HepG2 (cell line): Measurements from ENCODE around the gene ADAM22. TPM values are rescaled to one million over a fixed set of nuclear protein-coding genes. Genes with fewer than 3 reads are reported as not detected.

Source experiments
- ATAC-seq: fragments of 200-7000 bp; cut with Tn5 transposase; 3 replicates; pipeline ENCODE4 v1.9.1; 2020; ENCODE audit warnings: mild to moderate bottlenecking, moderate library complexity
- BruUV-seq: library from RNA; stranded (reverse); fragments of 400-500 nt; replicated peaks from 2 replicates; lab custom pipeline; 2021; lab: Mats Ljungman, UMichigan
- CTCF ChIA-PET: fragments of 300-600 bp; formaldehyde crosslinking; extraction: SDS; loops from one replicate; lab custom pipeline; 2021; ENCODE audit warnings: low total read pairs, inconsistent platforms, low intra/inter-chr PET ratio; lab: Yijun Ruan, JAX
- POLR2A ChIA-PET: fragments of 350-600 bp; sonication (Branson Sonifier 250); formaldehyde crosslinking; loops from one replicate; lab custom pipeline; 2020; ENCODE audit warnings: antibody characterized with exemption, inconsistent platforms; lab: Yijun Ruan, JAX
- DNase-seq: peaks from one replicate; pipeline ENCODE4 v3.0.0-alpha.2; 2015; ENCODE audit warnings: low spot score
- FAIRE-seq: peaks from 3 replicates; lab custom pipeline; 2011; peaks lifted over from hg19 to GRCh38; lab: Jason Lieb, UNC
- H2AFZ ChIP-seq: one replicate; pipeline ENCODE4 v1.6.1; 2011; ENCODE audit warnings: low read length, inconsistent platforms
- H3K27ac ChIP-seq: fragments of 300-600 bp; 3 replicates; pipeline ENCODE4 v1.8.0; 2011; ENCODE audit warnings: mixed run types, mild to moderate bottlenecking, mixed read lengths, low read length, inconsistent platforms; ENCODE audit not compliant: insufficient read depth; ENCODE audit errors: extremely low read length
- H3K27me3 ChIP-seq, 2 experiments: fragments of 200-600 bp in 1 of 2; 2 replicates in 1 of 2; 3 replicates in 1 of 2; pipeline versions ENCODE4 v1.6.0 to v1.8.0; 2011; ENCODE audit warnings: low read length in 2 of 2, mild to moderate bottlenecking in 2 of 2, moderate library complexity in 2 of 2, inconsistent platforms in 1 of 2; ENCODE audit not compliant: insufficient read depth in 2 of 2, control insufficient read depth in 1 of 2
- H3K36me3 ChIP-seq, 2 experiments: fragments of 200-600 bp in 1 of 2; replicated peaks in 1 of 2; 2 replicates in 1 of 2; 3 replicates in 1 of 2; pipeline versions ENCODE4 v1.5.1 to v1.8.0; 2011; ENCODE audit warnings: low read length in 2 of 2, inconsistent platforms in 1 of 2; ENCODE audit not compliant: insufficient read depth in 2 of 2, control insufficient read depth in 1 of 2
- H3K4me1 ChIP-seq: 2 replicates; pipeline ENCODE4 v1.5.1; 2012; ENCODE audit warnings: low read length, inconsistent platforms; ENCODE audit not compliant: insufficient read depth
- H3K4me2 ChIP-seq: 2 replicates; pipeline ENCODE4 v1.6.0; 2011; ENCODE audit warnings: low read depth, low read length, inconsistent platforms
- H3K4me3 ChIP-seq, 3 experiments: fragments of 200-600 bp in 1 of 3; sonication (generic), shearing (Covaris generic) in 1 of 3; replicated peaks in 1 of 3; 2 replicates each; pipeline ENCODE4 v1.5.1; 2011 to 2016; ENCODE audit warnings: low read length in 3 of 3, inconsistent platforms in 2 of 3, low read depth in 2 of 3, mild to moderate bottlenecking in 2 of 3, control low read depth in 1 of 3, mixed read lengths in 1 of 3; ENCODE audit not compliant: insufficient read depth in 1 of 3
- H3K79me2 ChIP-seq: one replicate; pipeline ENCODE4 v1.6.1; 2011; ENCODE audit warnings: low read length, inconsistent platforms; ENCODE audit not compliant: insufficient read depth
- H3K9ac ChIP-seq: 2 replicates; pipeline ENCODE4 v1.6.0; 2011; ENCODE audit warnings: mild to moderate bottlenecking, low read depth, low read length, inconsistent platforms; ENCODE audit not compliant: insufficient read depth
- H3K9me3 ChIP-seq: 2 replicates; pipeline ENCODE4 v1.5.1; 2012; ENCODE audit warnings: mild to moderate bottlenecking, low read length
- H4K20me1 ChIP-seq: 2 replicates; pipeline ENCODE4 v1.6.0; 2011; ENCODE audit warnings: inconsistent platforms, mild to moderate bottlenecking, low read length, moderate library complexity; ENCODE audit not compliant: insufficient read depth
- BCLAF1 ChIP-seq: fragments of 450-650 bp; IDR thresholded peaks from 2 replicates; pipeline ENCODE4 v1.6.1; 2017; ENCODE audit warnings: mild to moderate bottlenecking
- CREB1 ChIP-seq, 2 experiments: fragments of 450-650 bp in 1 of 2; IDR thresholded peaks; 2 replicates each; pipeline ENCODE4 v1.6.1; 2016 to 2017; ENCODE audit warnings: control low read depth in 1 of 2, mild to moderate bottlenecking in 1 of 2, missing compliant biosample characterization in 1 of 2, missing genetic modification characterization in 1 of 2
- E2F5 ChIP-seq: sonication (generic); formaldehyde crosslinking; conservative IDR thresholded peaks from 2 replicates; pipeline ENCODE4 v1.4.0; 2020; ENCODE audit warnings: missing genetic modification reagents
- HNRNPL ChIP-seq: fragments of 200-400 bp; formaldehyde crosslinking; IDR thresholded peaks from 2 replicates; pipeline ENCODE4 v1.6.1; 2017; ENCODE audit warnings: mild to moderate bottlenecking, low read depth, low read length
- NFYB ChIP-seq: sonication (generic); formaldehyde crosslinking; IDR thresholded peaks from 2 replicates; pipeline ENCODE4 v1.4.0; 2020; ENCODE audit warnings: missing genetic modification reagents
- NR1H2 ChIP-seq: sonication (generic); formaldehyde crosslinking; IDR thresholded peaks from 2 replicates; pipeline ENCODE4 v1.8.1; 2022; ENCODE audit warnings: low read depth, missing genetic modification reagents, borderline replicate concordance
- SP2 ChIP-seq: sonication (generic); formaldehyde crosslinking; IDR thresholded peaks from 2 replicates; pipeline ENCODE4 v1.5.1; 2020; ENCODE audit warnings: mild to moderate bottlenecking, missing genetic modification reagents
- ZBTB46 ChIP-seq: sonication (generic); formaldehyde crosslinking; IDR thresholded peaks from 2 replicates; pipeline ENCODE4 v1.4.0; 2020; ENCODE audit warnings: mild to moderate bottlenecking, missing genetic modification reagents, borderline replicate concordance
- ZNF10 ChIP-seq: sonication (generic); formaldehyde crosslinking; IDR thresholded peaks from 2 replicates; pipeline ENCODE4 v1.4.0; 2020; ENCODE audit warnings: mild to moderate bottlenecking, low read depth, missing genetic modification reagents, borderline replicate concordance
- ZNF264 ChIP-seq: sonication (generic); formaldehyde crosslinking; IDR thresholded peaks from 2 replicates; pipeline ENCODE4 v1.4.0; 2020; ENCODE audit warnings: missing genetic modification reagents
- ZNF556 ChIP-seq: sonication (generic); formaldehyde crosslinking; IDR thresholded peaks from 2 replicates; pipeline ENCODE4 v1.4.0; 2020; ENCODE audit warnings: mild to moderate bottlenecking, missing genetic modification reagents, borderline replicate concordance
- ZNF737 ChIP-seq: sonication (generic); formaldehyde crosslinking; IDR thresholded peaks from 2 replicates; pipeline ENCODE4 v1.5.0; 2020; ENCODE audit warnings: missing genetic modification reagents, mild to moderate bottlenecking, borderline replicate concordance
- ZNF788 ChIP-seq: sonication (generic); formaldehyde crosslinking; IDR thresholded peaks from 2 replicates; pipeline ENCODE4 v1.5.0; 2020; ENCODE audit warnings: mild to moderate bottlenecking, missing genetic modification reagents, borderline replicate concordance
- ZSCAN29 ChIP-seq: sonication (generic); formaldehyde crosslinking; conservative IDR thresholded peaks from 2 replicates; pipeline ENCODE4 v1.4.0; 2020; ENCODE audit warnings: mild to moderate bottlenecking, missing genetic modification reagents
- WGBS: methylation state at CpG from one replicate; pipeline ENCODE4 v1.1.6; 2017; ENCODE audit warnings: low lambda C conversion rate; 5-methylcytosine and 5-hydroxymethylcytosine counted together
- in situ Hi-C: cut with HindIII; loops from 2 replicates; pipeline ENCODE4 v1.10.0; 2017; ENCODE audit warnings: low pct_unique_long_range_greater_than_20kb; ENCODE audit not compliant: extremely low pct_ligation_motif_present
- intact Hi-C: fragments of 100-400 bp; cut with micrococcal nuclease; formaldehyde crosslinking; loops from one replicate; pipeline ENCODE4 v1.10.0; 2022; ENCODE audit not compliant: unreplicated experiment
- polyA plus RNA-seq, 8 experiments: library from polyadenylated mRNA; depleted of rRNA in 3 of 8; stranded (reverse) in 7 of 8; unstranded in 1 of 8; fragments of >200 nt; fragmentation: Illumina TruSeq in 4 of 8; extraction: Trizol in 4 of 8; gene quantifications; 2 replicates each; pipeline versions ENCODE4 v1.2.1 to v1.2.3, GENCODE V29; 2011 to 2016; ENCODE audit warnings: low read depth in 4 of 8, missing spikeins in 1 of 8, mixed read lengths in 1 of 8; ENCODE audit not compliant: insufficient read depth in 1 of 8
- total RNA-seq, 5 experiments: library from RNA; depleted of rRNA; stranded (reverse); fragments of >200 nt; fragmentation: Illumina TruSeq; extraction: Trizol; gene quantifications; 2 replicates each; pipeline ENCODE4 v1.2.3, GENCODE V29; 2016; ENCODE audit warnings: low read depth in 1 of 5

The ADAM22 gene
- total and polyA plus RNA-seq, 2 of the 13 experiments (the other 11 are each of a cell fraction or from before 2014, with no cell fraction given) = 1.9 to 6.7 TPM

- no peaks in the 10 kb centered on the region for H3K9me3 ChIP-seq
- no peaks in the 10 kb centered on the region for H3K79me2 ChIP-seq
- peaks cover 0 to 2% of the 10 kb centered on the region in 2 experiments; a peak in 1 of 5 replicates for H3K27me3 ChIP-seq
- no peaks in the 10 kb centered on the region for H3K4me1 ChIP-seq
- no TSS peak for BruUV-seq
- intact Hi-C loops (no loop called here), in situ Hi-C loops (no loop called here)
- POLR2A ChIA-PET = no interaction called here
- 43% methylated on average over 4 of the region's 4 CpGs for WGBS
- TF ChIP-seq ZBTB46 (no peak), SP2 (no peak), BCLAF1 (no peak), NR1H2 (CRISPR knock-in tag) (no peak), ZNF10 (no peak), ZSCAN29 (CRISPR knock-in tag) (no peak), ZNF788 (CRISPR knock-in tag) (no peak), CREB1 (IDR thresholded peaks at IDR 0.05) (no peak), CREB1 (CRISPR knock-in tag; IDR thresholded peaks at IDR 0.05) (no peak), E2F5 (CRISPR knock-in tag) (no peak), ZNF737 (CRISPR knock-in tag) (no peak), HNRNPL (no peak), ZNF556 (CRISPR knock-in tag) (no peak), NFYB (no peak), ZNF264 (CRISPR knock-in tag) (no peak)
- TF ChIP-seq, all 625 proteins: peak for 0
- CTCF ChIA-PET = no interaction called here
- H3K9ac ChIP-seq = no peak overlapping the region
- ATAC-seq = no peak
- H3K4me2 ChIP-seq = no peak overlapping the region
- no peaks in the 10 kb centered on the region for H3K36me3 ChIP-seq
- FAIRE-seq = no peak
- no peak overlapping the region for H3K4me3 ChIP-seq
- DNase-seq = no peak
- no peak overlapping the region for H3K27ac ChIP-seq
- no peaks in the 10 kb centered on the region for H4K20me1 ChIP-seq
- H2AFZ ChIP-seq = no peak overlapping the region
Measured at GRCh38 chr7:88206254-88206653, 272.2 kb downstream of the ADAM22 start.
